Measurements from ENCODE around the gene ATG9A. TPM values are rescaled to one million over a fixed set of nuclear protein-coding genes. Genes with fewer than 3 reads are reported as not detected.

ATG9A gene
- total and polyA plus RNA-seq, 2 of the 8 experiments (the other 6 are each of a cell fraction or from before 2014, with no cell fraction given), result 43.6 to 66.8 TPM

DNA sequence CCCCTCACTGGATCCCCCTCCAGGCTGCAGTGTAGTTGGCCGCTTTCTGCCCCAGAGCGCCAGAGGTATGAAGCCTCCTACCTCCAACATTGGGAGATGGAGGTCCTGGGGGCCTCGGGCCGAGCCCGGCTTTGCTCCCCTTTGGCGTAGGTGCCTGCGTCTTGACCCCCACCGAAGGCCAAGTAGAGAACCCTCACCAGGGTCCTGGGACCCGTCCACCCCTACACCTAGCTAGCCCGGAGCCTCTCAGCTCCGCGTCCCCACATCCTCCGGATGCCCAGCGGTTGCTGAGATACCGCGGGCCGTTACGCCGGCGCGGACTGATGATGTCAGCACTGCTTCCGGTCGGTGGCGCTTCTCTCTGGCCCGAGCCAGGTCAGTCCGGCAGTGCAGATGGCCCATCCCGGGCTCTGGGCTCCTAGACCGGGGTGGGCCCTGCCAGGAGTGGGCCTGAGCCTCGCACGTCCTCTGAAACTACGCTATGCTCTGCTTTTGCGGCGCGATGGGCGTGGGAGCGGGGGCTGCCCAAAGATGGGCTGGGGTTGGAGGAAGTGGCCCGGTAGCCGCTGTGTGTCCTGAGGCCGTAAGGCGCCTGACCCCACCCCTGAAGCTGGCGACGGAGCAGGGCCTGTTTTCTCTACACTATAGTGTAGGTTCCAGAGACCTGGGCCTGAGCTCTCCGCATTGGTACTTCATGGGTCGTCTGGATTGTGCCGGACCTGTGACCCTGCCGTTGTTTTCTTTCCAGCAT, 15.9 kb upstream of the ATG9A start, which contains the start of the genes GLB1L and STK16 (continued):
- TF ChIP-seq NANOG (IDR thresholded peaks at IDR 0.05; ENCODE audit: insufficient read depth, low read depth, low read length, poor library complexity, severe bottlenecking) (no peak), POLR2AphosphoS5 (IDR thresholded peaks at IDR 0.05; ENCODE audit: low read depth, low read length) (peak; percentile 66; the same call in 1 of the 2 replicates), RFX5 (IDR thresholded peaks at IDR 0.05; ENCODE audit: borderline replicate concordance, low read depth, low read length) (no peak), GABPA (IDR thresholded peaks at IDR 0.05; ENCODE audit: borderline replicate concordance, insufficient read depth, low read length) (peak; percentile 84; the same call in 1 of the 2 replicates), GTF2F1 (IDR thresholded peaks at IDR 0.05; ENCODE audit: borderline replicate concordance, low read depth, low read length) (no peak), CEBPB (IDR thresholded peaks at IDR 0.05; ENCODE audit: low read depth, low read length) (no peak), BCL11A (IDR thresholded peaks at IDR 0.05; ENCODE audit: low read depth in 2 of 2, low read length in 2 of 2) (no peak), CBX5 (IDR thresholded peaks at IDR 0.05; ENCODE audit: low read depth, low read length) (no peak), RBBP5 (IDR thresholded peaks at IDR 0.05; ENCODE audit: borderline replicate concordance, low read depth, low read length) (no peak), CHD2 (IDR thresholded peaks at IDR 0.05; ENCODE audit: low read length) (0 out of 2 replicates have a peak, but pooled peaks have one; percentile 15), HDAC2 (IDR thresholded peaks at IDR 0.05; ENCODE audit: borderline replicate concordance in 1 of 2, low read depth in 2 of 2, low read length in 2 of 2) (0 out of 4 replicates have a peak, but pooled peaks of 1 of the 2 experiments have one; percentile 71), CREB1 (IDR thresholded peaks at IDR 0.05) (peak; percentile 97), POLR2A (IDR thresholded peaks at IDR 0.05; ENCODE audit: control extremely low read depth in 1 of 2, low read depth in 2 of 2, low read length in 2 of 2) (peak in 1 of 2 experiments; percentile 91; a peak in 2 of 3 replicates), SP2 (IDR thresholded peaks at IDR 0.05; ENCODE audit: low read length) (no peak), YY1 (IDR thresholded peaks at IDR 0.05; ENCODE audit: low read depth, low read length) (no peak), EGR1 (IDR thresholded peaks at IDR 0.05; ENCODE audit: borderline replicate concordance, low read depth, low read length) (no peak), SIN3A (conservative IDR thresholded peaks at IDR 0.05 in 1 of 2, IDR thresholded peaks at IDR 0.05 in 1 of 2; ENCODE audit: low read depth in 1 of 2, low read length in 2 of 2) (peak; percentile 57 to 94; a peak in 3 of 4 replicates), ZNF274 (IDR thresholded peaks at IDR 0.05; ENCODE audit: borderline replicate concordance, extremely low read depth, low read length) (no peak)
- TF ChIP-seq, protein P1, sequence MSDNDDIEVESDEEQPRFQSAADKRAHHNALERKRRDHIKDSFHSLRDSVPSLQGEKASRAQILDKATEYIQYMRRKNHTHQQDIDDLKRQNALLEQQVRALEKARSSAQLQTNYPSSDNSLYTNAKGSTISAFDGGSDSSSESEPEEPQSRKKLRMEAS (IDR thresholded peaks at IDR 0.05), result peak; percentile 53
- TF ChIP-seq, protein P2, sequence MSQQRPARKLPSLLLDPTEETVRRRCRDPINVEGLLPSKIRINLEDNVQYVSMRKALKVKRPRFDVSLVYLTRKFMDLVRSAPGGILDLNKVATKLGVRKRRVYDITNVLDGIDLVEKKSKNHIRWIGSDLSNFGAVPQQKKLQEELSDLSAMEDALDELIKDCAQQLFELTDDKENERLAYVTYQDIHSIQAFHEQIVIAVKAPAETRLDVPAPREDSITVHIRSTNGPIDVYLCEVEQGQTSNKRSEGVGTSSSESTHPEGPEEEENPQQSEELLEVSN (IDR thresholded peaks at IDR 0.05), result no peak
- TF ChIP-seq, protein P3, sequence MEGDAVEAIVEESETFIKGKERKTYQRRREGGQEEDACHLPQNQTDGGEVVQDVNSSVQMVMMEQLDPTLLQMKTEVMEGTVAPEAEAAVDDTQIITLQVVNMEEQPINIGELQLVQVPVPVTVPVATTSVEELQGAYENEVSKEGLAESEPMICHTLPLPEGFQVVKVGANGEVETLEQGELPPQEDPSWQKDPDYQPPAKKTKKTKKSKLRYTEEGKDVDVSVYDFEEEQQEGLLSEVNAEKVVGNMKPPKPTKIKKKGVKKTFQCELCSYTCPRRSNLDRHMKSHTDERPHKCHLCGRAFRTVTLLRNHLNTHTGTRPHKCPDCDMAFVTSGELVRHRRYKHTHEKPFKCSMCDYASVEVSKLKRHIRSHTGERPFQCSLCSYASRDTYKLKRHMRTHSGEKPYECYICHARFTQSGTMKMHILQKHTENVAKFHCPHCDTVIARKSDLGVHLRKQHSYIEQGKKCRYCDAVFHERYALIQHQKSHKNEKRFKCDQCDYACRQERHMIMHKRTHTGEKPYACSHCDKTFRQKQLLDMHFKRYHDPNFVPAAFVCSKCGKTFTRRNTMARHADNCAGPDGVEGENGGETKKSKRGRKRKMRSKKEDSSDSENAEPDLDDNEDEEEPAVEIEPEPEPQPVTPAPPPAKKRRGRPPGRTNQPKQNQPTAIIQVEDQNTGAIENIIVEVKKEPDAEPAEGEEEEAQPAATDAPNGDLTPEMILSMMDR (IDR thresholded peaks at IDR 0.05; ENCODE audit: control extremely low read depth in 1 of 3, insufficient read depth in 1 of 3, low read depth in 1 of 3, low read length in 3 of 3), result no peak
